Chondrocyte (in vitro differentiated cells): ENCODE data around the gene FBXO48. TPM values are rescaled to one million over a fixed set of nuclear protein-coding genes. Genes with fewer than 3 reads are reported as not detected.

ENCODE experiments used
- DNase-seq: peaks from one replicate; pipeline ENCODE4 v3.0.0; 2021; ENCODE audit warnings: mixed read lengths, low spot score
- H3K27ac Mint-ChIP-seq: one replicate; pipeline ENCODE4 v1.8.0; 2021; ENCODE audit warnings: mild to moderate bottlenecking, moderate library complexity, mixed read lengths; ENCODE audit not compliant: unreplicated experiment
- H3K27me3 Mint-ChIP-seq: 2 replicates; pipeline ENCODE4 v1.8.0; 2021; ENCODE audit warnings: low read depth, mixed read lengths
- H3K36me3 Mint-ChIP-seq: 2 replicates; pipeline ENCODE4 v1.8.0; 2021; ENCODE audit warnings: low read depth, mixed read lengths
- H3K4me1 Mint-ChIP-seq: 2 replicates; pipeline ENCODE4 v1.8.0; 2021; ENCODE audit warnings: low read depth, mild to moderate bottlenecking, mixed read lengths
- H3K4me3 Mint-ChIP-seq: one replicate; pipeline ENCODE4 v1.8.0; 2021; ENCODE audit warnings: mild to moderate bottlenecking, moderate library complexity, mixed read lengths; ENCODE audit not compliant: unreplicated experiment
- H3K9me3 Mint-ChIP-seq: 2 replicates; pipeline ENCODE4 v1.8.0; 2021; ENCODE audit warnings: low read depth, mixed read lengths
- total RNA-seq: library from RNA; stranded (reverse); gene quantifications from 3 replicates; pipeline ENCODE4 v1.2.1, GENCODE V29; 2021
- TF ChIP-seq, protein P1 (sequence below): fragments of 200-600 bp; sonication (generic); IDR thresholded peaks from 2 replicates; pipeline ENCODE4 v1.5.0; 2021; ENCODE audit warnings: antibody characterized with exemption, mild to moderate bottlenecking, moderate library complexity

FBXO48 gene
- total RNA-seq, 1 donor from 2014 or later = 0.55 TPM

DNA sequence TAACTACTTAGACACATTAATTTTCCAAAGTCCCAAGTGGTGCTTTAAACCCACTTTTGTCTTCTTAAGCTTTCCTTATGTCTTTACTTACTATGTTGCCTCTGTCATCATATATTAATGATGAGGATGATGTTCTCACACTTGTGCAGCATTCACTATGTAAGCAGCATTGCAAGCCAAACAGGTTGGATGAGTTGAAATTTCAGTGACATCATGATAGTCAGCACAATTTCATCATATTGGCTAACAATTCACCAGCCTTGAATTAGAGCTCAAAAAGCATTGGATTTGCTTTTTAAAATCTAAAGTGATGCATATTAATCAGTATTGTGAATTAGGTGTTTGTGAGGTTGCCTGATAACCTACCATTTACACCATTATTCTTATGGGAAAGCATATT is 8.0 kb upstream of the FBXO48 start:
- Mint-ChIP-seq H3K9me3 (no peaks in the 10 kb centered on the region), H3K27ac (no peak overlapping the region), H3K4me3 (no peak overlapping the region), H3K27me3 (no peaks in the 10 kb centered on the region), H3K4me1 (no peaks in the 10 kb centered on the region), H3K36me3 (no peaks in the 10 kb centered on the region)
- TF ChIP-seq, protein P1, sequence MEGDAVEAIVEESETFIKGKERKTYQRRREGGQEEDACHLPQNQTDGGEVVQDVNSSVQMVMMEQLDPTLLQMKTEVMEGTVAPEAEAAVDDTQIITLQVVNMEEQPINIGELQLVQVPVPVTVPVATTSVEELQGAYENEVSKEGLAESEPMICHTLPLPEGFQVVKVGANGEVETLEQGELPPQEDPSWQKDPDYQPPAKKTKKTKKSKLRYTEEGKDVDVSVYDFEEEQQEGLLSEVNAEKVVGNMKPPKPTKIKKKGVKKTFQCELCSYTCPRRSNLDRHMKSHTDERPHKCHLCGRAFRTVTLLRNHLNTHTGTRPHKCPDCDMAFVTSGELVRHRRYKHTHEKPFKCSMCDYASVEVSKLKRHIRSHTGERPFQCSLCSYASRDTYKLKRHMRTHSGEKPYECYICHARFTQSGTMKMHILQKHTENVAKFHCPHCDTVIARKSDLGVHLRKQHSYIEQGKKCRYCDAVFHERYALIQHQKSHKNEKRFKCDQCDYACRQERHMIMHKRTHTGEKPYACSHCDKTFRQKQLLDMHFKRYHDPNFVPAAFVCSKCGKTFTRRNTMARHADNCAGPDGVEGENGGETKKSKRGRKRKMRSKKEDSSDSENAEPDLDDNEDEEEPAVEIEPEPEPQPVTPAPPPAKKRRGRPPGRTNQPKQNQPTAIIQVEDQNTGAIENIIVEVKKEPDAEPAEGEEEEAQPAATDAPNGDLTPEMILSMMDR = no peak
- DNase-seq = no peak

DNA sequence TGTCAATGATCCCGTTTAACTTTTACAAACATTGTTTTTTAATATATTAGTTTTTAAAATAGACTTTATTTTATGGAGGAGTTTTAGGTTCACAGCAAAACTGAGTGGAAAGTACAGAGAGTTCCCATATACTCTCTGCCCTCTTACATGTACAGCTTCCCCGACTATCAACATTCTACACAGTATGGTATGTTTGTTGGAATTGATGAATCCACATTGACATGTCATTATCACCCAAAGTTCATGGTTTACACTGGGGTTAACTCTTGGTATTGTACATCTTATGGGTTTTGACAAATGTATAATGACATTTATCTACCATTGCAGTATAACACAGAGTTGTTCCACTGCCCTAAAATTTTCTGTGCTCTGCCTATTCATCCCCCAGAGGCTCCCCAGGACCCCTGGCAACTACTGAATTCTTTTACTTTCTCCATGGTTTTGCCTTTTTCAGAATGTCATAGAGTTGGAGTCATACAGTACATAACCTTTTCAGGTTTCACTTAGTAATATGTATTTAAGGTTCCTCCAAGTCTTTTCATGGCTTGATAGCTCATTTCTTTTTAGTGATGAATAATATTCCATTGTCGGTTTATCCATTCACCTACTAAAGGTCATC is 5.8 kb upstream of the FBXO48 start:
- no peak overlapping the region for H3K4me3 Mint-ChIP-seq
- H3K27ac Mint-ChIP-seq = no peak overlapping the region
- DNase-seq = no peak
- TF ChIP-seq, protein P1 = no peak
- peaks cover 9% of the 10 kb centered on the region for H3K4me1 Mint-ChIP-seq
- H3K27me3 Mint-ChIP-seq = no peaks in the 10 kb centered on the region
- no peaks in the 10 kb centered on the region for H3K36me3 Mint-ChIP-seq
- no peaks in the 10 kb centered on the region for H3K9me3 Mint-ChIP-seq

DNA sequence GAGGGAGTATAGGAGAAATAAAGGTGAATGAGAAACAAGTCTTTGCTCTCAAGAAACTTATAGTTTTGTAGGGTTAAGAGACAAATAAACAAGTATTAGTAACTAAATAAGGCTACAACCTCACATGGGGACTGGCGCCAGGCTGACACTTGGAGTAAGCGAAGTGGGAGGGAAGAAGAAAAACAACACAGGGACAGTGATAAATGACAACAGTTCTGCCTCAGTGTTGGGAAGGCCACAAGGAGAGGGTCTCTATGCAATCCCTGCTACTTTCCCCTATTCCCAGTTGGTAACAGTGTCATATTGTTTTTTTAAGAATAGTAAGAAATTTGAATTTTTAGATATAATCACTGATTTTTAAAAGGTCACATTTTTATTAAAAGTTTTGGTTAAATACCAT is 4.3 kb upstream of the FBXO48 start:
- Mint-ChIP-seq H3K4me3 (no peak overlapping the region), H3K4me1 (peaks cover 12% of the 10 kb centered on the region), H3K36me3 (no peaks in the 10 kb centered on the region), H3K27ac (no peak overlapping the region), H3K9me3 (no peaks in the 10 kb centered on the region), H3K27me3 (no peaks in the 10 kb centered on the region)
- no peak for DNase-seq
- TF ChIP-seq, protein P1 = no peak

DNA sequence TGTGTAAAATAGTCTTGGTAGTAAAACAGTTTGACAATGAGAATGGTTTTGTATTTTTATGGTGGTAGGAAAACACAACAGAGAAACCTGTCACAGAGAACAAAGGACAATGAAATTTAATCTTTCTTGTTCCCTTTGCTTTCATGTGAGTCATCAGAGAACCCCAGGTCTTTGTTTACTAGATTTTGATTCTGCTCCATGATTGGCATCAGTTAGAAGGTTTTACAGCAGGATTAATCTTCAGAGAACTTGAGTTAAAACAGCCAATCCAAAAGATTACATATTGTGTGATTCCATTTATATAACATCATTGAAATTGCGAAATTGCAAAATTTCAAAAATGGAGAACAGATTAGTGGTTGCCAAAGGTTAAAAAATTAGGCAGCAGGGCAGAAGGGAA is 2.8 kb upstream of the FBXO48 start:
- no peaks in the 10 kb centered on the region for H3K36me3 Mint-ChIP-seq
- no peaks in the 10 kb centered on the region for H3K27me3 Mint-ChIP-seq
- H3K27ac Mint-ChIP-seq = no peak overlapping the region
- TF ChIP-seq, protein P1 = no peak
- H3K4me1 Mint-ChIP-seq = peaks cover 20% of the 10 kb centered on the region
- no peaks in the 10 kb centered on the region for H3K9me3 Mint-ChIP-seq
- H3K4me3 Mint-ChIP-seq = no peak overlapping the region
- DNase-seq = no peak

DNA sequence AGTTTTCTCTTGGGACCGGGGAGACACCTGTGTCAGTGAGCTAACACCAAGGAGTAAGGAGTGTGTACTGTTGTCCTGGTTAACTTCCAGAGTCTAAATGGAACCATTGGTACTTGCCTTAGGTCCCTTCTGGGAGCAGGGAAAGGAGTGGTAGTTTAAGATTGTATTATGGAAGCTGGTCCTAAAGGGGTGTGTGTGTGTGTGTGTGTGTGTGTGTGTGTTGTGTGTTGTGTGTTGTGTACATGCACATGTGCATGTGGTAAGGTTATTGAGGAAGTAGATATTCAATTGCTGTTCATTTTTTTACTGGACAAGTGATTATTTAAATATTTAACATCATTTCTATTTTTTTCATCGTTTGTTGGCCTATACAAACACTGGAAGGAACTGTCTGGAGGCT is 1.7 kb upstream of the FBXO48 start:
- peaks cover 20% of the 10 kb centered on the region for H3K4me1 Mint-ChIP-seq
- no peaks in the 10 kb centered on the region for H3K27me3 Mint-ChIP-seq
- H3K9me3 Mint-ChIP-seq = no peaks in the 10 kb centered on the region
- no peak for DNase-seq
- H3K4me3 Mint-ChIP-seq = no peak overlapping the region
- TF ChIP-seq, protein P1 = no peak
- H3K27ac Mint-ChIP-seq = no peak overlapping the region
- H3K36me3 Mint-ChIP-seq = no peaks in the 10 kb centered on the region
